Keratinocyte (primary cell): Measurements from ENCODE around the gene NPLOC4. TPM values are rescaled to one million over a fixed set of nuclear protein-coding genes. Genes with fewer than 3 reads are reported as not detected.

Source experiments
- DNase-seq: peaks from one replicate; pipeline ENCODE4 v3.0.0-alpha.2; 2011; ENCODE audit warnings: low read depth, missing footprints, low spot score
- FAIRE-seq: peaks from 2 replicates; lab custom pipeline; 2011; peaks lifted over from hg19 to GRCh38; lab: Jason Lieb, UNC
- H2AFZ ChIP-seq: 2 replicates; pipeline ENCODE4 v1.6.0; 2012; ENCODE audit warnings: low read length, control low read depth, inconsistent platforms; ENCODE audit not compliant: control insufficient read depth
- H3K27ac ChIP-seq: 2 replicates; pipeline ENCODE4 v1.5.1; 2011; ENCODE audit warnings: low read length; ENCODE audit not compliant: control insufficient read depth, insufficient read depth
- H3K27me3 ChIP-seq: 3 replicates; pipeline ENCODE4 v1.6.0; 2011; ENCODE audit warnings: low read length; ENCODE audit not compliant: control insufficient read depth, insufficient read depth; ENCODE audit errors: extremely low read depth
- H3K36me3 ChIP-seq, 2 experiments: 2 replicates in 1 of 2; 3 replicates in 1 of 2; pipeline ENCODE4 v1.5.1; 2011; ENCODE audit warnings: low read length in 2 of 2, mild to moderate bottlenecking in 1 of 2; ENCODE audit not compliant: control insufficient read depth in 2 of 2, insufficient read depth in 2 of 2; ENCODE audit errors: extremely low read depth in 1 of 2
- H3K4me1 ChIP-seq: 3 replicates; pipeline ENCODE4 v1.5.1; 2011; ENCODE audit warnings: low read length; ENCODE audit not compliant: control insufficient read depth, insufficient read depth; ENCODE audit errors: extremely low read depth
- H3K4me2 ChIP-seq: 3 replicates; pipeline ENCODE4 v1.6.0; 2011; ENCODE audit warnings: low read depth, low read length; ENCODE audit not compliant: control insufficient read depth, insufficient read depth; ENCODE audit errors: extremely low read depth
- H3K4me3 ChIP-seq, 3 experiments: fragments of 200-600 bp in 1 of 3; sonication (generic) in 1 of 3; 2 replicates in 2 of 3; 3 replicates in 1 of 3; pipeline ENCODE4 v1.5.1; 2011 to 2016; ENCODE audit warnings: low read length in 3 of 3, mild to moderate bottlenecking in 3 of 3, control low read depth in 2 of 3, inconsistent platforms in 1 of 3, low read depth in 1 of 3, mixed read lengths in 1 of 3, mixed run types in 1 of 3, moderate library complexity in 1 of 3; ENCODE audit not compliant: control insufficient read depth in 2 of 3, insufficient read depth in 2 of 3; ENCODE audit errors: extremely low read depth in 1 of 3
- H3K79me2 ChIP-seq: 2 replicates; pipeline ENCODE4 v1.6.0; 2012; ENCODE audit warnings: low read length; ENCODE audit not compliant: control insufficient read depth, insufficient read depth
- H3K9ac ChIP-seq: 3 replicates; pipeline ENCODE4 v1.6.0; 2011; ENCODE audit warnings: low read length; ENCODE audit not compliant: control insufficient read depth, insufficient read depth; ENCODE audit errors: extremely low read depth
- H3K9me1 ChIP-seq: 3 replicates; pipeline ENCODE4 v1.6.0; 2011; ENCODE audit warnings: low read length; ENCODE audit not compliant: control insufficient read depth, insufficient read depth; ENCODE audit errors: extremely low read depth
- H3K9me3 ChIP-seq: 2 replicates; pipeline ENCODE4 v1.5.1; 2012; ENCODE audit warnings: low read depth, low read length; ENCODE audit not compliant: control insufficient read depth
- H4K20me1 ChIP-seq: 3 replicates; pipeline ENCODE4 v1.6.0; 2011; ENCODE audit warnings: low read length; ENCODE audit not compliant: control insufficient read depth, insufficient read depth; ENCODE audit errors: extremely low read depth
- EZH2 ChIP-seq: IDR thresholded peaks from one replicate; pipeline ENCODE4 v1.6.1; 2012; ENCODE audit warnings: inconsistent platforms, mild to moderate bottlenecking, low read length, moderate library complexity
- dilution Hi-C: fragments of 300-500 bp; cut with MboI; formaldehyde crosslinking; loops from one replicate; pipeline ENCODE4 v1.7.0; 2020; ENCODE audit warnings: low sequenced_read_pairs; ENCODE audit not compliant: extremely low pct_ligation_motif_present
- polyA plus RNA-seq, 5 experiments: library from polyadenylated mRNA; depleted of rRNA in 3 of 5; stranded (reverse) in 3 of 5; stranded (forward) in 1 of 5; unstranded in 1 of 5; fragments of >200 nt; gene quantifications; 1 replicate in 1 of 5; 2 replicates in 3 of 5; 3 replicates in 1 of 5; pipeline versions ENCODE4 v1.2.1 to v1.2.3, GENCODE V29; 2011 to 2012; ENCODE audit warnings: missing spikeins in 2 of 5, low read depth in 1 of 5, low replicate concordance in 1 of 5
- TF ChIP-seq, protein P1 (sequence below), 3 experiments: IDR thresholded peaks in 1 of 3; conservative IDR thresholded peaks in 1 of 3; optimal IDR thresholded peaks in 1 of 3; 2 replicates in 2 of 3; 3 replicates in 1 of 3; pipeline versions ENCODE3 to v1.5.1; 2011; ENCODE audit warnings: low read length in 3 of 3, mild to moderate bottlenecking in 3 of 3, moderate library complexity in 2 of 3, control low read depth in 1 of 3, inconsistent platforms in 1 of 3; ENCODE audit not compliant: insufficient read depth in 2 of 3; ENCODE audit errors: extremely low read depth in 1 of 3

NPLOC4 gene
- polyA plus RNA-seq, 1 donor (not counting 4 experiments of a cell fraction or from before 2014, with no cell fraction given) = 64.0 TPM

DNA sequence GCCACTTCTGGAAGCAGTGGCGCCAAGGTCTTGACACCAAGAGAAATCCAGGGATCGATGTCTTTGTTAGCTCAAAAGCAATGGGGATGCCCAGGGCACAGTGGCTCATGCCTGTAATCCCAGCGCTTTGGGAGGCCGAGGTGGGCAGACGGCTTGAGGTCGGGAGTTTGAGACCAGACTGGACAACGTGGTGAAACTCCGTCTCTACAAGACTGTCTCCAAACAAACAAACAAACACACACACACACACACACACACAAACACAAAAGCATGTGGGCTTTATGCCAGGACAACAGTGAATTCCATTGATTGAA, 62.3 kb downstream of the NPLOC4 start:
- Histone ChIP-seq H3K79me2 (peaks cover 16% of the 10 kb centered on the region), H3K4me1 (peaks cover 40% of the 10 kb centered on the region), H3K4me2 (no peak overlapping the region), H4K20me1 (peaks cover 4% of the 10 kb centered on the region), H3K9ac (no peak overlapping the region), H3K36me3 (peaks cover 35 to 52% of the 10 kb centered on the region in 2 experiments), H3K4me3 (no peak overlapping the region), H2AFZ (no peak overlapping the region), H3K27ac (no peak overlapping the region), H3K27me3 (no peaks in the 10 kb centered on the region), H3K9me1 (peaks cover 13% of the 10 kb centered on the region), H3K9me3 (no peaks in the 10 kb centered on the region)
- FAIRE-seq (no peak), DNase-seq (no peak)
- TF ChIP-seq, protein P1, sequence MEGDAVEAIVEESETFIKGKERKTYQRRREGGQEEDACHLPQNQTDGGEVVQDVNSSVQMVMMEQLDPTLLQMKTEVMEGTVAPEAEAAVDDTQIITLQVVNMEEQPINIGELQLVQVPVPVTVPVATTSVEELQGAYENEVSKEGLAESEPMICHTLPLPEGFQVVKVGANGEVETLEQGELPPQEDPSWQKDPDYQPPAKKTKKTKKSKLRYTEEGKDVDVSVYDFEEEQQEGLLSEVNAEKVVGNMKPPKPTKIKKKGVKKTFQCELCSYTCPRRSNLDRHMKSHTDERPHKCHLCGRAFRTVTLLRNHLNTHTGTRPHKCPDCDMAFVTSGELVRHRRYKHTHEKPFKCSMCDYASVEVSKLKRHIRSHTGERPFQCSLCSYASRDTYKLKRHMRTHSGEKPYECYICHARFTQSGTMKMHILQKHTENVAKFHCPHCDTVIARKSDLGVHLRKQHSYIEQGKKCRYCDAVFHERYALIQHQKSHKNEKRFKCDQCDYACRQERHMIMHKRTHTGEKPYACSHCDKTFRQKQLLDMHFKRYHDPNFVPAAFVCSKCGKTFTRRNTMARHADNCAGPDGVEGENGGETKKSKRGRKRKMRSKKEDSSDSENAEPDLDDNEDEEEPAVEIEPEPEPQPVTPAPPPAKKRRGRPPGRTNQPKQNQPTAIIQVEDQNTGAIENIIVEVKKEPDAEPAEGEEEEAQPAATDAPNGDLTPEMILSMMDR (optimal IDR thresholded peaks at IDR 0.05 in 1 of 3, IDR thresholded peaks at IDR 0.05 in 1 of 3, conservative IDR thresholded peaks at IDR 0.05 in 1 of 3; ENCODE audit: extremely low read depth in 1 of 3, insufficient read depth in 2 of 3, low read length in 3 of 3) = no peak
- TF ChIP-seq EZH2 = no peak
- dilution Hi-C loops = no loop called here

DNA sequence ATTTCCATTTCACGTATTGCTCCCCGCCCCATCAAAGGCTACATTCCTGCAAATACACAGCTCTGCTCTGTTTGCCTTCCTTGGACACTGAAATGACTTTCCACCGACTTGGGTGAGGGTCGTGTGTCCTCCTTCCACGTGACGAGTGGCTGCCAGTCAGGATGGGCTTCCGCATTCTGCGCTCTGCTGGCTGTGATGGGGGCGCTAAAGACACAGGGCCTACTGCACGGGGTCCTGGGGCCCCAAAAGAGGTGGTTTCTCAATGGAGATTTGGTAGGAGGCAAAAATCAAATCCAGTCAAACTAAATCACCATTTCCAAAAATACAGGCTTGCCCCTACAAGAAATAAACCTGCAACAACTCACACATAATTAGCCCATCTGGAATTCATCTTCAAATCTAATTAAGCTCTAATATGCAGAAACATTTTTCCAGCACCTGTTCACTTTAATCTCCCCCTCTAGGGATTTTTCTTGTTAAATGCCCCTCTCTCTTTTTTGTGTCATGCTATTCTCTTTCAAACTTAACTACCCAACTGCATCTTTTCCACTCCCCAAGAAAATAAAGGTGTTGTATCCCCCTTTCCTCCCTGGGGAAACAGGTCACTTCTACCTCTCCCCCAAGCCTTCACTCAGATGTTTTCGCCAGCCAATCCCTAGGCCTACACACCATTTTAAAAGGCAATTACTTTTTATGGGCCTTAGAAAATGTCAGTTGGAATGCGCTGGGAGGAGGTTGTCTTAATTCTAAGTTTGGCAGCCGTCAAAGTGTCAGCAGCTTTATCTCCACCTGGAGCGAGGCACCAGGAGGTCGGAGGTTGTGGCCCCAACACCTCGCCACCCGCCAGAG, 62.9 kb downstream of the NPLOC4 start:
- H3K9ac ChIP-seq = no peak overlapping the region
- no peak overlapping the region for H2AFZ ChIP-seq
- H3K27ac ChIP-seq = no peak overlapping the region
- H3K9me1 ChIP-seq = peaks cover 13% of the 10 kb centered on the region
- peaks cover 35 to 50% of the 10 kb centered on the region in 2 experiments for H3K36me3 ChIP-seq
- dilution Hi-C loops = no loop called here
- H3K27me3 ChIP-seq = no peaks in the 10 kb centered on the region
- TF ChIP-seq EZH2 = no peak
- TF ChIP-seq, protein P1 (optimal IDR thresholded peaks at IDR 0.05 in 1 of 3, IDR thresholded peaks at IDR 0.05 in 1 of 3, conservative IDR thresholded peaks at IDR 0.05 in 1 of 3; ENCODE audit: extremely low read depth in 1 of 3, insufficient read depth in 2 of 3, low read length in 3 of 3) = no peak
- H4K20me1 ChIP-seq = peaks cover 4% of the 10 kb centered on the region
- H3K4me1 ChIP-seq = peaks cover 34% of the 10 kb centered on the region
- H3K4me2 ChIP-seq = no peak overlapping the region
- FAIRE-seq (no peak), DNase-seq (no peak)
- H3K79me2 ChIP-seq = peaks cover 16% of the 10 kb centered on the region
- no peaks in the 10 kb centered on the region for H3K9me3 ChIP-seq
- H3K4me3 ChIP-seq = no peak overlapping the region
